H1 (cell line): ENCODE measurements around the gene RAB3C. TPM values are rescaled to one million over a fixed set of nuclear protein-coding genes. Genes with fewer than 3 reads are reported as not detected.

Experiments used
- CTCF ChIA-PET: fragments of 300-600 bp; sonication (Branson Sonifier 250); formaldehyde crosslinking; loops from one replicate; lab custom pipeline; 2021; ENCODE audit not compliant: partially characterized antibody; lab: Charles Lee
- POLR2A ChIA-PET: fragments of 300-600 bp; sonication (Branson Sonifier 250); formaldehyde crosslinking; loops from one replicate; lab custom pipeline; 2021; ENCODE audit warnings: inconsistent platforms; ENCODE audit not compliant: partially characterized antibody; lab: Charles Lee
- DNase-seq, 2 experiments: peaks; one replicate each; pipeline versions ENCODE4 v3.0.0 to v3.0.0-alpha.2; 2010 to 2022; ENCODE audit warnings: low spot score in 2 of 2, low read depth in 1 of 2, mixed read lengths in 1 of 2
- FAIRE-seq: peaks from 2 replicates; lab custom pipeline; 2011; peaks lifted over from hg19 to GRCh38; lab: Jason Lieb, UNC
- H2AFZ ChIP-seq: 2 replicates; pipeline ENCODE4 v1.8.1; 2012; ENCODE audit warnings: low read length, inconsistent platforms
- H2AK5ac ChIP-seq: 2 replicates; pipeline ENCODE4 v1.6.1; 2013; ENCODE audit warnings: low read depth, low read length
- H2BK120ac ChIP-seq: replicated peaks from 2 replicates; pipeline ENCODE3; 2013; ENCODE audit warnings: low read depth, low read length, inconsistent platforms
- H2BK12ac ChIP-seq: 2 replicates; pipeline ENCODE4 v1.6.1; 2013; ENCODE audit warnings: low read depth, low read length
- H2BK15ac ChIP-seq: 2 replicates; pipeline ENCODE4 v1.6.1; 2013; ENCODE audit warnings: low read length
- H2BK20ac ChIP-seq: 2 replicates; pipeline ENCODE4 v1.6.1; 2013; ENCODE audit warnings: low read length
- H2BK5ac ChIP-seq: 2 replicates; pipeline ENCODE4 v1.6.1; 2013; ENCODE audit warnings: low read depth, low read length
- H3K14ac ChIP-seq: 2 replicates; pipeline ENCODE4 v1.6.1; 2013; ENCODE audit warnings: inconsistent platforms; ENCODE audit not compliant: insufficient read length
- H3K18ac ChIP-seq: 2 replicates; pipeline ENCODE4 v1.6.1; 2013; ENCODE audit warnings: low read length; ENCODE audit errors: extremely low read depth
- H3K23ac ChIP-seq: 2 replicates; pipeline ENCODE4 v1.6.1; 2013; ENCODE audit warnings: inconsistent platforms; ENCODE audit not compliant: insufficient read length
- H3K23me2 ChIP-seq: 2 replicates; pipeline ENCODE4 v1.6.1; 2013; ENCODE audit warnings: low read depth, low read length
- H3K27ac ChIP-seq: 2 replicates; pipeline ENCODE4 v1.6.1; 2011; ENCODE audit warnings: low read depth, low read length, inconsistent platforms
- H3K27me3 ChIP-seq, 4 experiments: replicated peaks in 1 of 4; 1 replicate in 1 of 4; 2 replicates in 3 of 4; pipeline versions ENCODE4 v1.6.1 to v1.8.1; 2011 to 2013; ENCODE audit warnings: low read length in 3 of 4, mild to moderate bottlenecking in 3 of 4, inconsistent platforms in 2 of 4, mixed read lengths in 2 of 4, moderate library complexity in 1 of 4; ENCODE audit not compliant: control insufficient read depth in 3 of 4, insufficient read depth in 3 of 4; ENCODE audit errors: extremely low read depth in 1 of 4
- H3K36me3 ChIP-seq, 4 experiments: 2 replicates each; pipeline versions ENCODE4 v1.6.1 to v1.8.1; 2011 to 2013; ENCODE audit warnings: mild to moderate bottlenecking in 4 of 4, low read length in 3 of 4, moderate library complexity in 2 of 4, control low read depth in 1 of 4, inconsistent platforms in 1 of 4; ENCODE audit not compliant: insufficient read depth in 4 of 4, control insufficient read depth in 2 of 4
- H3K4ac ChIP-seq: replicated peaks from 2 replicates; pipeline ENCODE3; 2013; ENCODE audit warnings: low read length, low read depth, mixed read lengths, inconsistent platforms; ENCODE audit not compliant: insufficient read length
- H3K4me1 ChIP-seq, 4 experiments: replicated peaks in 1 of 4; 1 replicate in 1 of 4; 2 replicates in 3 of 4; pipeline versions ENCODE4 v1.6.1 to v1.8.1; 2011 to 2013; ENCODE audit warnings: low read length in 3 of 4, inconsistent platforms in 2 of 4, mixed read lengths in 1 of 4; ENCODE audit not compliant: insufficient read depth in 4 of 4, control insufficient read depth in 3 of 4
- H3K4me2 ChIP-seq, 2 experiments: 2 replicates each; pipeline versions ENCODE4 v1.6.1 to v1.8.1; 2011 to 2013; ENCODE audit warnings: low read depth in 2 of 2, low read length in 2 of 2, control low read depth in 1 of 2, inconsistent platforms in 1 of 2, mild to moderate bottlenecking in 1 of 2; ENCODE audit not compliant: insufficient read depth in 1 of 2
- H3K4me3 ChIP-seq, 4 experiments: fragments of 200-600, 300-600 bp in 1 of 4; sonication (generic), shearing (Covaris generic), sonication (Bioruptor Twin) in 1 of 4; 2 replicates each; pipeline versions ENCODE4 v1.5.1 to v1.8.1; 2011 to 2016; ENCODE audit warnings: low read length in 4 of 4, low read depth in 3 of 4, control low read depth in 2 of 4, inconsistent platforms in 2 of 4, mild to moderate bottlenecking in 2 of 4, mixed read lengths in 1 of 4, moderate library complexity in 1 of 4; ENCODE audit not compliant: insufficient read depth in 2 of 4; ENCODE audit errors: extremely low read depth in 1 of 4
- H3K56ac ChIP-seq: replicated peaks from 2 replicates; pipeline ENCODE3; 2013; ENCODE audit warnings: low read depth, mild to moderate bottlenecking, mixed read lengths, low read length, inconsistent platforms; ENCODE audit not compliant: insufficient read length
- H3K79me1 ChIP-seq: 2 replicates; pipeline ENCODE4 v1.6.1; 2013; ENCODE audit warnings: low read depth, low read length, control low read depth
- H3K79me2 ChIP-seq, 2 experiments: 2 replicates each; pipeline versions ENCODE4 v1.6.1 to v1.8.1; 2012 to 2013; ENCODE audit warnings: low read length in 2 of 2, mild to moderate bottlenecking in 2 of 2, inconsistent platforms in 1 of 2; ENCODE audit not compliant: insufficient read depth in 2 of 2, control insufficient read depth in 1 of 2
- H3K9ac ChIP-seq, 4 experiments: replicated peaks in 1 of 4; 1 replicate in 1 of 4; 2 replicates in 3 of 4; pipeline versions ENCODE4 v1.6.1 to v1.8.1; 2011 to 2013; ENCODE audit warnings: low read depth in 3 of 4, low read length in 3 of 4, control low read depth in 2 of 4, mild to moderate bottlenecking in 2 of 4, moderate library complexity in 2 of 4, inconsistent platforms in 1 of 4; ENCODE audit errors: extremely low read depth in 1 of 4
- H3K9me3 ChIP-seq, 2 experiments: 2 replicates each; pipeline versions ENCODE4 v1.6.1 to v1.8.1; 2012 to 2013; ENCODE audit warnings: mild to moderate bottlenecking in 2 of 2, moderate library complexity in 2 of 2, control low read depth in 1 of 2, inconsistent platforms in 1 of 2, low read depth in 1 of 2, low read length in 1 of 2, mixed read lengths in 1 of 2; ENCODE audit not compliant: insufficient read depth in 2 of 2
- H4K20me1 ChIP-seq, 2 experiments: replicated peaks in 1 of 2; 2 replicates each; pipeline versions ENCODE3 to v1.8.1; 2011 to 2013; ENCODE audit warnings: inconsistent platforms in 2 of 2, low read length in 2 of 2, mild to moderate bottlenecking in 1 of 2; ENCODE audit not compliant: insufficient read depth in 2 of 2, control insufficient read depth in 1 of 2
- H4K5ac ChIP-seq: 2 replicates; pipeline ENCODE4 v1.6.1; 2013; ENCODE audit warnings: low read length, low read depth, mixed read lengths, inconsistent platforms; ENCODE audit not compliant: insufficient read length
- H4K8ac ChIP-seq: 2 replicates; pipeline ENCODE4 v1.8.0; 2013; ENCODE audit warnings: mild to moderate bottlenecking, moderate library complexity, low read length, inconsistent platforms; ENCODE audit not compliant: insufficient read depth; ENCODE audit errors: extremely low read depth
- H4K91ac ChIP-seq: replicated peaks from 2 replicates; pipeline ENCODE3; 2013; ENCODE audit warnings: low read length, mixed read lengths, inconsistent platforms; ENCODE audit not compliant: insufficient read length
- BACH1 ChIP-seq: IDR thresholded peaks from 2 replicates; pipeline ENCODE4 v1.6.1; 2012; ENCODE audit warnings: low read length, improper control_type of control experiment
- CBX8 ChIP-seq: fragments of 300-800, 300-1000 bp; sonication (generic); IDR thresholded peaks from 2 replicates; pipeline ENCODE4 v1.7.1; 2016; ENCODE audit warnings: low read depth, low read length, borderline replicate concordance
- CTCF ChIP-seq, 3 experiments: IDR thresholded peaks; 1 replicate in 2 of 3; 2 replicates in 1 of 3; pipeline versions ENCODE4 v1.5.1 to v1.6.1; 2011; ENCODE audit warnings: low read length in 3 of 3, mild to moderate bottlenecking in 3 of 3, inconsistent platforms in 2 of 3, low read depth in 1 of 3, moderate library complexity in 1 of 3; ENCODE audit not compliant: insufficient read depth in 1 of 3; ENCODE audit errors: control extremely low read depth in 1 of 3
- EZH2 ChIP-seq: fragments of 200-600 bp; sonication (generic); IDR thresholded peaks from 2 replicates; pipeline ENCODE4 v1.7.1; 2012; ENCODE audit warnings: low read depth, mild to moderate bottlenecking, moderate library complexity, low read length, inconsistent platforms; ENCODE audit not compliant: severe bottlenecking
- GTF2F1 ChIP-seq: IDR thresholded peaks from 2 replicates; pipeline ENCODE4 v1.6.1; 2012; ENCODE audit warnings: low read depth, low read length, improper control_type of control experiment, borderline replicate concordance
- HDAC2 ChIP-seq, 2 experiments: fragments of 300-600 bp in 1 of 2; sonication (generic) in 1 of 2; IDR thresholded peaks; 2 replicates each; pipeline ENCODE4 v1.6.1; 2011 to 2012; ENCODE audit warnings: low read depth in 2 of 2, low read length in 2 of 2, mild to moderate bottlenecking in 2 of 2, moderate library complexity in 2 of 2, borderline replicate concordance in 1 of 2, inconsistent platforms in 1 of 2
- KDM5A ChIP-seq: fragments of 200-600 bp; IDR thresholded peaks from 2 replicates; pipeline ENCODE4 v1.7.1; 2012; ENCODE audit warnings: mild to moderate bottlenecking, low read length, inconsistent platforms, mixed read lengths
- NRF1 ChIP-seq: IDR thresholded peaks from 2 replicates; pipeline ENCODE4 v1.6.1; 2011; ENCODE audit warnings: mild to moderate bottlenecking, low read depth, low read length, improper control_type of control experiment
- PHF8 ChIP-seq: fragments of 200-600 bp; sonication (generic); conservative IDR thresholded peaks from 2 replicates; pipeline ENCODE4 v1.7.1; 2012; ENCODE audit warnings: low read depth, mild to moderate bottlenecking, inconsistent platforms, low read length, moderate library complexity
- SIN3A ChIP-seq, 2 experiments: IDR thresholded peaks in 1 of 2; conservative IDR thresholded peaks in 1 of 2; 2 replicates each; pipeline ENCODE4 v1.6.1; 2011 to 2012; ENCODE audit warnings: low read length in 2 of 2, improper control_type of control experiment in 1 of 2, low read depth in 1 of 2, mild to moderate bottlenecking in 1 of 2
- SIRT6 ChIP-seq: IDR thresholded peaks from one replicate; pipeline ENCODE4 v1.7.1; 2012; ENCODE audit warnings: low read length, inconsistent platforms
- WGBS, 2 experiments: shearing (Covaris generic) in 1 of 2; methylation state at CpG; one replicate each; pipeline versions ENCODE4 v1.1.6 to v1.1.7; 2013 to 2015; ENCODE audit warnings: low lambda C conversion rate in 2 of 2, mixed read lengths in 2 of 2, inconsistent platforms in 1 of 2, low coverage in 1 of 2, missing lambda C conversion rate in 1 of 2; ENCODE audit not compliant: insufficient replicate concordance in 2 of 2, insufficient coverage in 1 of 2, insufficient read length in 1 of 2; ENCODE audit errors: extremely low coverage in 1 of 2, missing lambda C conversion rate in 1 of 2; 5-methylcytosine and 5-hydroxymethylcytosine counted together
- polyA plus RNA-seq, 7 experiments: library from polyadenylated mRNA; depleted of rRNA in 3 of 7; stranded (reverse) in 5 of 7; unstranded in 2 of 7; fragments of >200 nt in 5 of 7; fragments of 200-250 nt in 2 of 7; gene quantifications; 1 replicate in 5 of 7; 2 replicates in 1 of 7; 4 replicates in 1 of 7; pipeline versions ENCODE4 v1.2.1 to v1.2.3, GENCODE V29; 2011 to 2013; ENCODE audit warnings: missing spikeins in 2 of 7, mixed read lengths in 2 of 7
- total RNA-seq: library from RNA; stranded (reverse); fragmentation: NEBNext Ultra II Directional; extraction: Animal tissue kit (Norgen Biotek cat#: 25700); gene quantifications from 2 replicates; pipeline ENCODE4 v1.2.1, GENCODE V29; 2021

Gene RAB3C
- total and polyA plus RNA-seq, 2 of the 8 experiments (the other 6 are each of a cell fraction or from before 2014, with no cell fraction given): 14.7 to 18.3 TPM

- H3K79me2 ChIP-seq: no peaks in the 10 kb centered on the region
- no peak overlapping the region for H2BK12ac ChIP-seq
- FAIRE-seq: no peak
- H3K36me3 ChIP-seq: no peaks in the 10 kb centered on the region
- no peak overlapping the region for H3K18ac ChIP-seq
- H3K4me1 ChIP-seq: no peaks in the 10 kb centered on the region
- no peaks in the 10 kb centered on the region for H4K20me1 ChIP-seq
- no peak overlapping the region for H3K23ac ChIP-seq
- DNase-seq: no peak
- no peak overlapping the region for H2BK5ac ChIP-seq
- no peak overlapping the region for H3K27ac ChIP-seq
- H3K9ac ChIP-seq: no peak overlapping the region
- POLR2A ChIA-PET: no interaction called here
- H3K79me1 ChIP-seq: no peaks in the 10 kb centered on the region
- H3K14ac ChIP-seq: no peak overlapping the region
- H2BK120ac ChIP-seq: no peak overlapping the region
- H3K9me3 ChIP-seq: no peaks in the 10 kb centered on the region
- no peak overlapping the region for H3K4me3 ChIP-seq
- H3K23me2 ChIP-seq: no peaks in the 10 kb centered on the region
- no peak overlapping the region for H3K56ac ChIP-seq
- H2BK20ac ChIP-seq: no peak overlapping the region
- no peak overlapping the region for H2AFZ ChIP-seq
- TF ChIP-seq CTCF (IDR thresholded peaks at IDR 0.05; ENCODE audit: control extremely low read depth in 1 of 3, insufficient read depth in 1 of 3, low read depth in 1 of 3, low read length in 3 of 3) (no peak), BACH1 (no peak), HDAC2 (IDR thresholded peaks at IDR 0.05; ENCODE audit: borderline replicate concordance in 1 of 2, low read depth in 2 of 2, low read length in 2 of 2) (no peak), GTF2F1 (no peak), SIRT6 (no peak), EZH2 (no peak), PHF8 (no peak), KDM5A (no peak), NRF1 (no peak), CBX8 (no peak), SIN3A (conservative IDR thresholded peaks at IDR 0.05 in 1 of 2, IDR thresholded peaks at IDR 0.05 in 1 of 2; ENCODE audit: low read depth in 1 of 2, low read length in 2 of 2) (no peak)
- no peak overlapping the region for H4K8ac ChIP-seq
- no peaks in the 10 kb centered on the region for H3K27me3 ChIP-seq
- no peak overlapping the region for H2BK15ac ChIP-seq
- H3K4me2 ChIP-seq: no peak overlapping the region
- H4K91ac ChIP-seq: no peak overlapping the region
- no peak overlapping the region for H3K4ac ChIP-seq
- WGBS, 2 experiments: 89% methylated on average over 3 of the region's 3 CpGs; no CpG with 5 or more reads in 1 of the 2 experiments
- no peak overlapping the region for H2AK5ac ChIP-seq
- CTCF ChIA-PET: interaction anchor here (5.3 kb wide), 1 partner anchor 12 kb away, joined by 29 read pairs; no protein-coding TSS in a partner anchor
- H4K5ac ChIP-seq: no peak overlapping the region
These were observed 253.5 kb downstream of the RAB3C start for GRCh38 chr5:58836351-58836750.
